BLaER1 (cell line): ENCODE results near the gene DPCD.

Source experiments
- H3K27ac ChIP-seq: shearing (Covaris generic); formaldehyde crosslinking; 2 replicates; pipeline ENCODE4 v1.8.1; 2022
- H3K27me3 ChIP-seq: shearing (Covaris generic); formaldehyde crosslinking; 2 replicates; pipeline ENCODE4 v1.8.1; 2022
- H3K36me3 ChIP-seq: shearing (Covaris generic); formaldehyde crosslinking; 2 replicates; pipeline ENCODE4 v1.8.1; 2022
- H3K4me1 ChIP-seq: shearing (Covaris generic); formaldehyde crosslinking; 2 replicates; pipeline ENCODE4 v1.8.1; 2022
- H3K4me2 ChIP-seq: shearing (Covaris generic); formaldehyde crosslinking; 2 replicates; pipeline ENCODE4 v1.8.1; 2022
- H3K4me3 ChIP-seq: shearing (Covaris generic); formaldehyde crosslinking; 2 replicates; pipeline ENCODE4 v1.8.1; 2022
- H3K9ac ChIP-seq: shearing (Covaris generic); formaldehyde crosslinking; 2 replicates; pipeline ENCODE4 v1.8.1; 2022
- H3K9me3 ChIP-seq: shearing (Covaris generic); formaldehyde crosslinking; 2 replicates; pipeline ENCODE4 v1.8.1; 2022
- H4K20me1 ChIP-seq: shearing (Covaris generic); formaldehyde crosslinking; 2 replicates; pipeline ENCODE4 v1.8.1; 2022
- Cebpa-rat ChIP-seq: shearing (Covaris generic); IDR thresholded peaks from 2 replicates; pipeline ENCODE4 v1.8.1; 2022

DPCD gene

DNA sequence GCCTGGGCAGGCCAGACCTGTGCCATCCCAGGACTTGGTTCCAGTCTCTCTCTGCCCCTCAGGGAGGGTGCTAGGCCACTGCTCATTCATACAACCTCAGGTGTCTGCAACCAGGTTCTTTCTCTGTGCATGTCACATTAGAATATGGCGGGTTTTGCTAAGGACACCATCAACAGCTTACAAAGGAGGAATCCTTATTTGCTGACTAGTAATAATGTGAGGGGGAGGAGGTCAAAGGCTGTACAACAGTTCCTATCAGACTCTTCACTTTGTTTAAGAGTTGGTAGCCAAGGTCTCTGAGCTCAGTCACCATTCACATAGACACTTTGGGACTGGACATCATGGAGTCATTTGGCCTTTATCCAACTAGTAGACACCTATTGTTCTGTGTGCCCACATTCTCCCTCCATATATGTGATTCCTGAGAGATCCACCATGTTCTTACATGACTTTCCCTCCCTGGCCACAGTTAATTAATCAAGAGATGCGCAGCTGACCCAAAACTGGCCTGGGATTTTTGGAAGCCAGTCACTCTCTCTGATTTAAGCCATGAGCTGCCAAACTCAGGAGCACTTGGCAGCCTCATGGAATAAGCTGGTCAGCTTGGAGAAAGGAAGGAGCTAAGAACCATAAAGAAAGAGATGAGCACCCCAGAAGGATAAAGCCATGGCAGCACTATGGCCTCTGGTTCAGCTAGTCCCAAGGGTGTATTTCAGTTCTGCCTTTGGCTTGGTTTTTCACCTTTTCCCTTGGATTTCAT is 51.2 kb downstream of the DPCD start:
- Histone ChIP-seq H3K36me3 (peaks cover 63% of the 10 kb centered on the region), H4K20me1 (peaks cover 43% of the 10 kb centered on the region), H3K4me1 (no peaks in the 10 kb centered on the region), H3K4me2 (no peak overlapping the region), H3K9ac (no peak overlapping the region), H3K27ac (no peak overlapping the region), H3K4me3 (no peak overlapping the region), H3K9me3 (no peaks in the 10 kb centered on the region), H3K27me3 (no peaks in the 10 kb centered on the region)
- no peak for TF ChIP-seq Cebpa-rat

DNA sequence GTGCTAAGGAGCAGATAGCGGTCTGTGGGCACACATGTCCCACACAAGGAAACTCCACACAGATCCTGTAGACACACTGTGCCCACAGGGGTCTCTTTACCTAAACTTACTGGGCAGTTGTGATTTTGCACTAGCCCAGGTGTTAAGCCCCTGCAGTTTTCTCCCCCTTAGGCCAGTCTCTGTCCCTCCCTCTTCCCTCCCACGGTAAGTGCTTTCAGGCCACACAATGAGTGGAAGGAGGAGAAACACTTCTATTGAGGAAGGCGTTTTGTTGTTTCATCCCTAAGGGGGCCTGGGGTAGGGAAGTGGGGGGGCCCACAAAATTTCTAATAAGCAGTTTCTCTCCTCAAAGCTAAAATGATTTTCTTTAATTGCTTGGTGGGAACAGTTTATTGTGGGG is 55.4 kb downstream of the DPCD start:
- H3K27ac ChIP-seq, result no peak overlapping the region
- no peak overlapping the region for H3K9ac ChIP-seq

DNA sequence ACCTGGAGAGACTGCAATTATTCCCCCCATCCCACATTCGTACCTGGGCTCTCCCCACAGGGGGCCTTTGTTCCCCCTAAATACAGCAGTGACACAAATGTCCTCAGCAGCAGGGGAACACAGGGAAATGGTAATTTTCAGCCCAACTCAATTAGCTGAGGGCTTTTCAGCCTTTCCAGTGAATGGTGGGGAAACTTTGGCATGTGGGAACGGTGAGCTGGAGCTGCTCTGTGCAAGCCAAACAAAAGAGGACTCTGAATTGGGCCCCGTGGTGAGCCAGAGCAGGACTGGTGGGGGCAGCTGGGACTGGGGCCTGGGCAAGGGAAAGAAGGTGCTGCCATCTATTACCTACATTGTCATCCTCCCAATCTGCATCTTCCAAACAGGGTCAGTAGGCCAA is 55.9 kb downstream of the DPCD start:
- no peak overlapping the region for H3K9ac ChIP-seq
- H3K27me3 ChIP-seq, result no peaks in the 10 kb centered on the region
- H3K27ac ChIP-seq, result no peak overlapping the region
- no peak for TF ChIP-seq Cebpa-rat
- H4K20me1 ChIP-seq, result peaks cover 65% of the 10 kb centered on the region
- H3K4me2 ChIP-seq, result no peak overlapping the region
- H3K4me1 ChIP-seq, result no peaks in the 10 kb centered on the region
- H3K9me3 ChIP-seq, result no peaks in the 10 kb centered on the region
- no peak overlapping the region for H3K4me3 ChIP-seq
- H3K36me3 ChIP-seq, result peaks cover 84% of the 10 kb centered on the region

More for the DNA sequence above, 55.4 kb downstream of the DPCD start:
- Histone ChIP-seq H3K4me2 (no peak overlapping the region), H3K27me3 (no peaks in the 10 kb centered on the region), H3K4me3 (no peak overlapping the region), H3K4me1 (no peaks in the 10 kb centered on the region), H3K9me3 (no peaks in the 10 kb centered on the region), H3K36me3 (peaks cover 84% of the 10 kb centered on the region), H4K20me1 (peaks cover 65% of the 10 kb centered on the region)
- TF ChIP-seq Cebpa-rat, result no peak

DNA sequence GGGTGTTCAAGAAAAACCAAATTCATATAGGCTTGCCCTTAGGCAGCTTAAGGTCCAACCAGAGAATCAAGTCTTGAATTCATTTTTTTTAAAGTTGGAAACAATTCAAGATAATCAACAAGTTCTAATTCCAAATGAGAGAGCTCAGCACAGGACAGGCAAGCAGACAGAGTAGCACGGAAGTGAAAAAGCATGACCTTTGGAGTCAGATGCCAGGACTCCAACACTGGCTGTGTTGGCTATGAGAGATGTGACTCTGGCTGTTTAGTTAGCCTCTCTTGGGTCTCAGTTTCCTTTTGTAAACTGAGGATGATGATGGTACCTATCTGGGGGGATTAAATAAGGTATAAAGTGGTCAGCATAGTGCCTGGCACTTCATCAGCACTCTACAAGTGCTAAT is 57.5 kb downstream of the DPCD start:
- no peak overlapping the region for H3K4me2 ChIP-seq
- H3K9ac ChIP-seq, result no peak overlapping the region
- peaks cover 67% of the 10 kb centered on the region for H4K20me1 ChIP-seq
- H3K4me1 ChIP-seq, result no peaks in the 10 kb centered on the region
- H3K9me3 ChIP-seq, result no peaks in the 10 kb centered on the region
- H3K27ac ChIP-seq, result no peak overlapping the region
- TF ChIP-seq Cebpa-rat, result no peak
- H3K4me3 ChIP-seq, result no peak overlapping the region
- peaks cover 88% of the 10 kb centered on the region for H3K36me3 ChIP-seq
- H3K27me3 ChIP-seq, result no peaks in the 10 kb centered on the region

DNA sequence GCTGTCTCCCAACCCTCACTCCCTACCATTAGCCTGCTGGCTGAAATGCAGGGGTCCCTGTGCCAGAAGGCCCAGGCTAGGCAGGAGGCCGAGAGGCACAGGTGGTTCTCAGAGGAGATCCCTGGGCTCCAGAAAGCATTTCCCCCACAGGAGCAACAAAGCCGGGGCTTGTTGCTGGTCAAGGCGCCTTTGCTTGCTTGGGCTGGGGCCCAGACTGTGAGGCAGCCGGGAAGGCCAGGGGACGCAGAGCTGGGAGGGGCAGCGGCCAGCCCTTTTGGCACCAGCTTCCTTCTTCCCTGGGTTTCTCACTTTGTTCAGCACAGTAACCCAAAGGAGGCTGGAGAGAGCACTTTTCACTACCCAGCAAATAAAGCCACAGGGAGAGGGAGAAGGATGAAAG is 58.2 kb downstream of the DPCD start:
- Histone ChIP-seq H3K4me1 (no peaks in the 10 kb centered on the region), H3K9me3 (no peaks in the 10 kb centered on the region), H3K36me3 (peaks cover 94% of the 10 kb centered on the region), H3K27me3 (no peaks in the 10 kb centered on the region), H3K4me2 (no peak overlapping the region), H3K27ac (no peak overlapping the region), H3K9ac (no peak overlapping the region), H3K4me3 (no peak overlapping the region), H4K20me1 (peaks cover 67% of the 10 kb centered on the region)
- TF ChIP-seq Cebpa-rat, result no peak

DNA sequence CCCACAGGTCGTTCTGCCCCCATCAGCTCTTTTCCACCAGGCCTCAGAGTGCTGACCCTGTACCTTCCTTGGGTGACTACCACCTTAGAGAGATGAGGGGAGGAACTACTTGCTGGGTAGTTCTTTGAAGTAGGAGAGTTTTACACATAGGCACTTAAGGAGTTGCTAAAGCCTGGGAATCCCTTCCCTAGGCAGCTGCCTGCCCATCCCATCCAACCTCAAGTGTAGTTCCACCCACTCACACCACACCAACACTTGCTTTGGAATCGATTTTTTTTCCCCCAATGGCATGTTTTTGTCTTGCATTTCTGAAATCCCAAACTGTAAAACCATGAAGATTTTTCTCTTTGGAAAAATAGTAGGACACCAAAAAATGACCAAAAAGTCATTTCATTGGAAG is 59.1 kb downstream of the DPCD start:
- H3K36me3 ChIP-seq, result peaks cover 98% of the 10 kb centered on the region
- H3K4me2 ChIP-seq, result no peak overlapping the region
- no peaks in the 10 kb centered on the region for H3K4me1 ChIP-seq
- peaks cover 61% of the 10 kb centered on the region for H4K20me1 ChIP-seq
- no peaks in the 10 kb centered on the region for H3K9me3 ChIP-seq
- no peak overlapping the region for H3K4me3 ChIP-seq
- no peak for TF ChIP-seq Cebpa-rat
- H3K9ac ChIP-seq, result no peak overlapping the region
- H3K27me3 ChIP-seq, result no peaks in the 10 kb centered on the region
- no peak overlapping the region for H3K27ac ChIP-seq

DNA sequence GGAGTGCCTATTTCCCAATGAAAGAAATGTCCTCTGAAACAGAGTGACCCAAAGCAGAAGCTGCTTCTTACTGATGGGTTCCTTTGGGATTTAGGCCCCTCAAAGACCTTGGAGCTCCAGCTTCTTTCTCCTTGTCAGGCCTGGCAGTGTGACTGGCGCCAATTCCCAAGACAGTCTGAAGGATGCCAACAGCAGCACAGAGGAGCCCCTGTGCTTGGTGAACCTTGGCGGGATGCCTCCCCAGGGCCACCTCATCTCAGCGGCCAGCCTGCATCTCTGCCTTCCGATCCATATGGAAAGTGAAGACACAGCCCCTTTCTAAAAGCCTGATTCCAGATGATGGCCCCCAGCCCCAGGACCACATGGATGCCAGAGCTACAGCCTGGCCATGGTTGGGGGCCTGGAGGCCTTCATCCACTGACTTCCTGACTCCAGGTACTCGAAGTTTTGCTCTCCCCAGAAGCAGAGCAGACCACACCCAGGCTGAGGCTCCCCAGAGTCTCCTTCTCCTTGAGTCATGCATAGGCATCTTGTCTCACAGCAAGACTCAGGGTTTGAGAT is 61.5 kb downstream of the DPCD start:
- peaks cover 93% of the 10 kb centered on the region for H3K36me3 ChIP-seq
- H3K27me3 ChIP-seq, result no peaks in the 10 kb centered on the region
- no peaks in the 10 kb centered on the region for H3K9me3 ChIP-seq
- no peak for TF ChIP-seq Cebpa-rat
- H3K4me2 ChIP-seq, result no peak overlapping the region
- H3K9ac ChIP-seq, result no peak overlapping the region
- no peaks in the 10 kb centered on the region for H3K4me1 ChIP-seq
- H3K27ac ChIP-seq, result no peak overlapping the region
- peaks cover 48% of the 10 kb centered on the region; the same call in 1 of the 2 replicates for H4K20me1 ChIP-seq
- no peak overlapping the region for H3K4me3 ChIP-seq

DNA sequence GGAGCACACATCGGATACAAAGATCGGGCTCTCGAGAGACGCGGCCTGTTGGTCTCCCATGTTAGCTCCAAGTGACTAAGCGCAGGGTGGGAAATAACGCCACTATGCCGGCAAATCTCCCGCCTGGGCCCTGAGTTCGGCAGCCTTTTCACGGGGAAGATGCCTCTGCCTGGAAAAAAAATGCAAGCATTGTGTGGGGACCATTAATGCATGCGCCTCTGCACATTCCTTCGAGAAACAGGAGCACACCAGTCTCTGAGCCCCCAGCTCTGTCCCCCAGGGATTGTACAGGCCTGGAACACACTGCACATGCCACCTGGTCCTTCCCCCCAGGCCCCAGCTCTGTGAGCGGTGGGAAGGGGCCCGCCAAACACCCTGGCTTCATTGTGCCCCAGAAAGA is 62.7 kb downstream of the DPCD start:
- H4K20me1 ChIP-seq, result peaks cover 54% of the 10 kb centered on the region

DNA sequence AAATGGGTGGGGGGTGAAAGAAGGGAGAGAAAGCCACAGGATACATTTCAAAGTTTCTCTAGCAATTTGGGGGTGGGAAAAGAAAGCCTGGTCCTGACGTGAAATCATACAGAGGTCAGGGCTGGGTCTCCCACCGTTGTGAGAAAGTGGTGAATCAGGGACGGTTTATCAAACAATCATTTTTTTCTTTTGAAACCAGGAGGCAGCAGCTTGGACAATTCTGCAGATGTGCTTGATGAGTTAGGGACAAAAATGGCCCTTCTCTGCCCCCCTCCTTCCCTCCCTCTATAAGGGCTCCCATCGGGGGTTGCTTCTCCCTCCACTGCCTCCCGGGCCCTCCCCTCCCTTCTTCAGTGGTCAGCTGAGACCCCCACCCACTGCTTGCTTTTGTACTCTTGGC is 63.2 kb downstream of the DPCD start:
- no peak overlapping the region for H3K4me2 ChIP-seq
- no peak overlapping the region for H3K27ac ChIP-seq
- peaks cover 55% of the 10 kb centered on the region for H4K20me1 ChIP-seq
- no peaks in the 10 kb centered on the region for H3K27me3 ChIP-seq
- no peak for TF ChIP-seq Cebpa-rat
- no peak overlapping the region for H3K4me3 ChIP-seq
- peaks cover 92% of the 10 kb centered on the region for H3K36me3 ChIP-seq
- H3K9ac ChIP-seq, result no peak overlapping the region
- H3K4me1 ChIP-seq, result no peaks in the 10 kb centered on the region
- no peaks in the 10 kb centered on the region for H3K9me3 ChIP-seq

More for the DNA sequence above, 62.7 kb downstream of the DPCD start:
- Histone ChIP-seq H3K4me2 (no peak overlapping the region), H3K36me3 (peaks cover 92% of the 10 kb centered on the region), H3K27me3 (no peaks in the 10 kb centered on the region), H3K4me3 (no peak overlapping the region), H3K9me3 (no peaks in the 10 kb centered on the region), H3K4me1 (no peaks in the 10 kb centered on the region), H3K27ac (no peak overlapping the region), H3K9ac (no peak overlapping the region)
- TF ChIP-seq Cebpa-rat, result no peak

DNA sequence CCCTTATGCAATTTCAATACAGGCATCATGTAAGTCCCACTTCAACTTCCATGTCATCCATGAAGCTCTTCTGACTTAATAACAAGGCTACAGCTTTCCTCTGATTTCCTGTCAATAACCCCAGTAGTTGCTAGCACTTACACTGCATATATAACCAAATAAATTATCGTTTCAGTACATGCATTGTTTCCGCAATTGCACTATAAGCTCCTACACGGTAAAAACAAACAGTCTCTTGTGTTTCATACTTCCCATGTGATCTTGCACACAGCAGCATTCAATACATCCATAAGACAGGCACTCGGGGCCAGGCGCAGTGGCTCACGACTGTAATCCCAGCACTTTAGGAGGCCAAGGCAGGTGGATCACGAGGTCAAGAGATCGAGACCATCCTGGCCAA is 65.4 kb downstream of the DPCD start:
- no peak overlapping the region for H3K9ac ChIP-seq
- no peak for TF ChIP-seq Cebpa-rat
- H3K27me3 ChIP-seq, result no peaks in the 10 kb centered on the region
- no peaks in the 10 kb centered on the region for H3K4me1 ChIP-seq
- H3K9me3 ChIP-seq, result no peaks in the 10 kb centered on the region
- no peak overlapping the region for H3K4me2 ChIP-seq
- H3K36me3 ChIP-seq, result peaks cover 92% of the 10 kb centered on the region
- H4K20me1 ChIP-seq, result peaks cover 53% of the 10 kb centered on the region
- H3K27ac ChIP-seq, result no peak overlapping the region
- no peak overlapping the region for H3K4me3 ChIP-seq

DNA sequence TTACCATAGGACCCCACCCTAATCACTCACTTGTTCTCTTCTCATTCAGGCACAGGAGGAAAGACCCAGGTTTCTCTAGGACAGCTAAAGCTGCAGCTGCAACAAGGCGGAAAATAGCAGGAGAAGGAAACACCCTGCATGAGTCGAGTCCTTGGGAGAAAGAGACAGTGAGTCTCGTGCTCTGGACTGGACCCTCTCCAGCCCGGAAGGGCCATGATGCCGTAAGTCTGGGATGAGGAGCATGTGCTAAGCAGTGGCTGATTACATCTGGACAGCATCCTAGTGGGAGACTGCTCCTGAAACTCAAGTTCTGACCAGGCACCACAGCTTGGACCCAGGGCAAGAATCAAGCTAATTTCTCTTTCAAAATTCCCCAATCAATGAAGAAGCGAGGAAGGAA is 67.4 kb downstream of the DPCD start:
- H3K9ac ChIP-seq, result no peak overlapping the region
- TF ChIP-seq Cebpa-rat, result no peak
- peaks cover 91% of the 10 kb centered on the region for H3K36me3 ChIP-seq
- no peak overlapping the region for H3K27ac ChIP-seq
- no peaks in the 10 kb centered on the region for H3K4me1 ChIP-seq
- H4K20me1 ChIP-seq, result peaks cover 38% of the 10 kb centered on the region
- no peaks in the 10 kb centered on the region for H3K9me3 ChIP-seq
- H3K4me2 ChIP-seq, result no peak overlapping the region
- no peaks in the 10 kb centered on the region for H3K27me3 ChIP-seq
- H3K4me3 ChIP-seq, result no peak overlapping the region
